Dermis lymphatic vessel endothelial cell (primary cell): ENCODE results near the gene SPINK2. TPM values are rescaled to one million over a fixed set of nuclear protein-coding genes. Genes with fewer than 3 reads are reported as not detected.

Source experiments
- total RNA-seq: library from RNA; depleted of rRNA; stranded (reverse); fragments of >200 nt; gene quantifications from 2 replicates; pipeline ENCODE4 v1.2.1, GENCODE V29; 2014

SPINK2 gene, protein sequence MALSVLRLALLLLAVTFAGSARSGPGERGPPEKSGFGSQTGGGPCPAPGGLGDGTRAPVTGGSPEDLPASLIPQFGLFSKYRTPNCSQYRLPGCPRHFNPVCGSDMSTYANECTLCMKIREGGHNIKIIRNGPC
- total RNA-seq: not detected in 2 replicates

GRCh38 chr4:56821381-56822243 lies at the start of gene SPINK2:
SPINK2 (minus strand) TSS chr4:56821701; CDS start chr4:56821662, 39 bp downstream.

Other genes starting within 250 kb of the SPINK2 start
- gene HOPX, start 140.4 kb downstream of the SPINK2 start, total RNA-seq: 0.34 TPM in 1 of 2 replicates, not detected in the other
- 33.8 and 39.4 TPM in 2 replicates for gene REST, start 86.2 kb upstream of the SPINK2 start, total RNA-seq
- gene NOA1, start 155.9 kb upstream of the SPINK2 start, total RNA-seq: 16.5 and 22.6 TPM in 2 replicates
- gene POLR2B, start 157.2 kb upstream of the SPINK2 start, total RNA-seq: 84.3 and 106 TPM in 2 replicates